Measurements from ENCODE around the gene GALNT17. TPM values are rescaled to one million over a fixed set of nuclear protein-coding genes. Genes with fewer than 3 reads are reported as not detected.

GALNT17 gene
- total and polyA plus RNA-seq, 4 donors: 2.8 to 10.8 (median 7.4) TPM

DNA sequence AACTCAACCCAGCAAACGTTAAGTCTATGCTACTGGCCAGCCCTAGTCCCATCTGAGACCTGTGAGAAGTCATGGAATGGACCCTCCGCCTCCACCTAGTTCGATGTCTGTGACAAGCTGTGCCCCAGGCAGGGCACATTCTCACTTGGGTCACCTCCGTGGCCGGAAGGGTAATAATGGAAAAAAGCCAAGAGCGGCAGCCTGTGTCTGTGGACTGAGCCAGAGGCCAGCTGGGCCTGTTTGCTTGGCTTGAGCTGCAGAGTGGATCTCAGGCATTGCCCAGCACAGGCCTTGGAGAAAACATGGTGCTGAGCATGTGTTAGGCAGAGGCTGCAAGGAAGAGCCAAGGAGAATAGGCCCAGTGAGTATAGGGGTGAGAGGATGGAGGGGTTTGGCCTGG, 97.8 kb downstream of the GALNT17 start:
- WGBS, 2 donors: 75 to 85% methylated on average over 6 of the region's 6 CpGs
- peaks cover 0 to 20% (median 5%) of the 10 kb centered on the region in 4 donors for H3K9me3 ChIP-seq (ENCODE audit: control insufficient read depth in 4 of 4, insufficient read depth in 3 of 4, low read length in 3 of 4)

DNA sequence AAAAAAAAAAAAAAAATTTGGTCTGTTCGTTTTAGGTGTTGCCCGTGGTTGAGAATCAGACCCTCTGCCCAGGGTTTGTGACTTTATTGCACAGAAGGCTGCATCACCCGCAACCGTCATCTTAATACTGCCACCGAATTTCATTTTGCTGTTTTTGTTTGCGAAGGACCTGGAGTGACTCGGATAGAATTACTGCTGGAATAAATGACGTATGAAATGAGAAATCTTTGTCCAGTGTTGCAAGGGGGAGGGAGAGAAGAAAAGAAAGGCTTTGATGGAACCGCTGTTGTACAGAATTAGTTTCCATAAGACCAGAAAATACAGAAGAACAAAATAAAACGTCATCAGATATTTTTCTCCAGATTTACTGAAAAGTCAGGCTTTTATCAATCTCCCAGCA, 103.3 kb downstream of the GALNT17 start:
- TF ChIP-seq, protein P1, sequence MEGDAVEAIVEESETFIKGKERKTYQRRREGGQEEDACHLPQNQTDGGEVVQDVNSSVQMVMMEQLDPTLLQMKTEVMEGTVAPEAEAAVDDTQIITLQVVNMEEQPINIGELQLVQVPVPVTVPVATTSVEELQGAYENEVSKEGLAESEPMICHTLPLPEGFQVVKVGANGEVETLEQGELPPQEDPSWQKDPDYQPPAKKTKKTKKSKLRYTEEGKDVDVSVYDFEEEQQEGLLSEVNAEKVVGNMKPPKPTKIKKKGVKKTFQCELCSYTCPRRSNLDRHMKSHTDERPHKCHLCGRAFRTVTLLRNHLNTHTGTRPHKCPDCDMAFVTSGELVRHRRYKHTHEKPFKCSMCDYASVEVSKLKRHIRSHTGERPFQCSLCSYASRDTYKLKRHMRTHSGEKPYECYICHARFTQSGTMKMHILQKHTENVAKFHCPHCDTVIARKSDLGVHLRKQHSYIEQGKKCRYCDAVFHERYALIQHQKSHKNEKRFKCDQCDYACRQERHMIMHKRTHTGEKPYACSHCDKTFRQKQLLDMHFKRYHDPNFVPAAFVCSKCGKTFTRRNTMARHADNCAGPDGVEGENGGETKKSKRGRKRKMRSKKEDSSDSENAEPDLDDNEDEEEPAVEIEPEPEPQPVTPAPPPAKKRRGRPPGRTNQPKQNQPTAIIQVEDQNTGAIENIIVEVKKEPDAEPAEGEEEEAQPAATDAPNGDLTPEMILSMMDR (IDR thresholded peaks at IDR 0.05; ENCODE audit: control extremely low read depth, extremely low read depth): no peak
- H3K27me3 ChIP-seq (ENCODE audit: control insufficient read depth in 3 of 3, insufficient read depth in 3 of 3, low read length in 2 of 3): no peaks in the 10 kb centered on the region
- 88% methylated on average over 10 of the region's 10 CpGs for WGBS, 2 donors
- DNase-seq: peak in 2 of 3 donors; percentile 18 to 40
- H3K4me1 ChIP-seq (ENCODE audit: control insufficient read depth in 5 of 5, insufficient read depth in 5 of 5, low read length in 5 of 5): peaks cover 2 to 23% (median 4%) of the 10 kb centered on the region in 5 donors
- no peak overlapping the region for H3K9ac ChIP-seq (ENCODE audit: insufficient read depth in 1 of 2, low read length in 2 of 2)
- no peak for ATAC-seq (ENCODE audit: insufficient read depth, low FRiP score)
- no peak overlapping the region for H3K27ac ChIP-seq (ENCODE audit: low read depth in 1 of 2, low read length in 1 of 2)
- H3K36me3 ChIP-seq (ENCODE audit: control insufficient read depth in 4 of 4, insufficient read depth in 4 of 4, low read length in 4 of 4): no peaks in the 10 kb centered on the region
- no peak overlapping the region for H3K4me3 ChIP-seq
- peaks cover 0 to 5% (median 1%) of the 10 kb centered on the region in 4 donors for H3K9me3 ChIP-seq (ENCODE audit: control insufficient read depth in 4 of 4, insufficient read depth in 3 of 4, low read length in 3 of 4)

More for the DNA sequence above, 97.8 kb downstream of the GALNT17 start:
- TF ChIP-seq, protein P1 (IDR thresholded peaks at IDR 0.05; ENCODE audit: control extremely low read depth, extremely low read depth): no peak
- peaks cover 0 to 2% (median 0%) of the 10 kb centered on the region in 4 donors for H3K36me3 ChIP-seq (ENCODE audit: control insufficient read depth in 4 of 4, insufficient read depth in 4 of 4, low read length in 4 of 4)
- no peak overlapping the region for H3K9ac ChIP-seq (ENCODE audit: insufficient read depth in 1 of 2, low read length in 2 of 2)
- DNase-seq: no peak
- no peak for ATAC-seq (ENCODE audit: insufficient read depth, low FRiP score)
- no peak overlapping the region for H3K4me3 ChIP-seq
- no peaks in the 10 kb centered on the region for H3K27me3 ChIP-seq (ENCODE audit: control insufficient read depth in 3 of 3, insufficient read depth in 3 of 3, low read length in 2 of 3)
- no peak overlapping the region for H3K27ac ChIP-seq (ENCODE audit: low read depth in 1 of 2, low read length in 1 of 2)
- H3K4me1 ChIP-seq (ENCODE audit: control insufficient read depth in 5 of 5, insufficient read depth in 5 of 5, low read length in 5 of 5): peaks cover 0 to 3% (median 0%) of the 10 kb centered on the region in 5 donors

DNA sequence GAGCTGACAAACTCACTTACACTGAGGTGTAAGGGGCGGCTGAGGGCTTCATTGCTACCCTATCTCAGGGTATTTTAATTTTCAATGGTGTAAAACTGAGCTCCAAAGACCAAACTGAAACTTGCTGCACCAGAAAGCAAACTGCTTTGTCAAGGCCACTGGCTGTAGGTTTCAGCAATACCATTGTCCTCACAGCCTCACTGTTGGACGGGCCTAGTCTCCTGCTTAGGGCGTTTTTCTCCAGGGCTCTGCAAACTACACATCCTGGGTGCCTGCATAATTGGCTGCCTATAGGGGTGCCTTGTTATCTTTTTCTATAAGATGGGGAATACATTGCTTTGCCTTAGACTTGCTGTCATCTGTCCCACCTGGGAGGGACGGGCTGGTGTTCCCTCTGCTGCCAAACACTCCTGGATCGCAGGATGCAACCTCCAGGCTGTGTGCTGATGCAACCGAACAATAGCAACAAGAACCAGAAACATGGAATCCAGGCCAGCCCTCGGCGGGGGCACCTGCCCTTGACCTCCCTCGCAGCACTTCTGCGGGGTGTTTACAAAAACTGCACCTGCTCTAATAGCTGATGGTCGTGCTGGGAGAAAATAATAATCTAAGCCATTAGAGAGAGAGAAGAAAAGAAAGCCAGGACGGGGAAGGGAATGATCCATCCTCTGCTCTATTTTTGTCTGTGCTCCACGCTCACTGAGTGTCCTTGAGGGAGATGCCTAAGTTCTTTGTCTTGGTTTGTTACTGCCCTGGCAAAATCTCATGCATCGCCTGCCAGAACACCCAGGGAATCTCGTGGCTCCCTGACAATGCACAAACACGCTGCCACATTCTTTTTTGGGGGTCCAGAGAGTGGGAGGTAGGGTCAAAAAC, 104.5 kb downstream of the GALNT17 start:
- 59 to 72% methylated on average over 16 of the region's 16 CpGs for WGBS, 2 donors
- peak overlapping the region in 1 of 2 donors; percentile 73 for H3K27ac ChIP-seq (ENCODE audit: low read depth in 1 of 2, low read length in 1 of 2)
- H3K9me3 ChIP-seq (ENCODE audit: control insufficient read depth in 4 of 4, insufficient read depth in 3 of 4, low read length in 3 of 4): peaks cover 0 to 4% (median 1%) of the 10 kb centered on the region in 4 donors
- H3K27me3 ChIP-seq (ENCODE audit: control insufficient read depth in 3 of 3, insufficient read depth in 3 of 3, low read length in 2 of 3): no peaks in the 10 kb centered on the region
- DNase-seq: no peak
- ATAC-seq (ENCODE audit: insufficient read depth, low FRiP score): no peak
- no peak overlapping the region for H3K4me3 ChIP-seq
- H3K36me3 ChIP-seq (ENCODE audit: control insufficient read depth in 4 of 4, insufficient read depth in 4 of 4, low read length in 4 of 4): no peaks in the 10 kb centered on the region
- peaks cover 2 to 23% (median 4%) of the 10 kb centered on the region in 5 donors for H3K4me1 ChIP-seq (ENCODE audit: control insufficient read depth in 5 of 5, insufficient read depth in 5 of 5, low read length in 5 of 5)
- H3K9ac ChIP-seq (ENCODE audit: insufficient read depth in 1 of 2, low read length in 2 of 2): no peak overlapping the region
- TF ChIP-seq, protein P1 (IDR thresholded peaks at IDR 0.05; ENCODE audit: control extremely low read depth, extremely low read depth): no peak

Measured in lung (tissue), 12 donors.